DOHH2 (cell line): ENCODE data around the gene KAT2A.

Experiments used
- H3F3A ChIP-seq: fragments of 200-600 bp; sonication (generic), shearing (Covaris generic); 2 replicates; pipeline ENCODE4 v1.6.0; 2016; ENCODE audit warnings: antibody characterized with exemption, mild to moderate bottlenecking; ENCODE audit not compliant: control insufficient read depth, insufficient read depth
- H3K27ac ChIP-seq: fragments of 200-600 bp; sonication (generic); 2 replicates; pipeline ENCODE4 v1.5.1; 2014; ENCODE audit warnings: low read depth, mild to moderate bottlenecking, low read length, moderate library complexity
- H3K27me3 ChIP-seq: fragments of 200-600 bp; sonication (generic); 2 replicates; pipeline ENCODE4 v1.6.1; 2014; ENCODE audit warnings: mild to moderate bottlenecking, low read length, mixed read lengths; ENCODE audit not compliant: control insufficient read depth
- H3K36me3 ChIP-seq: fragments of 200-600 bp; sonication (generic); 2 replicates; pipeline ENCODE4 v1.6.1; 2014; ENCODE audit warnings: mild to moderate bottlenecking, low read length, moderate library complexity, mixed read lengths; ENCODE audit not compliant: control insufficient read depth
- H3K4me1 ChIP-seq: fragments of 200-600 bp; sonication (generic); 2 replicates; pipeline ENCODE4 v1.6.1; 2014; ENCODE audit warnings: mild to moderate bottlenecking, low read length, mixed read lengths; ENCODE audit not compliant: control insufficient read depth
- H3K4me2 ChIP-seq: fragments of 200-600 bp; sonication (generic); 2 replicates; pipeline ENCODE4 v1.6.0; 2014; ENCODE audit warnings: mild to moderate bottlenecking, low read length, moderate library complexity
- H3K4me3 ChIP-seq: fragments of 200-600 bp; sonication (generic); 2 replicates; pipeline ENCODE4 v1.5.1; 2014; ENCODE audit warnings: mild to moderate bottlenecking, low read length, mixed read lengths
- H3K79me2 ChIP-seq: fragments of 200-600 bp; sonication (generic); 2 replicates; pipeline ENCODE4 v1.6.1; 2014; ENCODE audit warnings: mild to moderate bottlenecking, low read length, mixed read lengths; ENCODE audit not compliant: control insufficient read depth
- H3K9me2 ChIP-seq: fragments of 200-600 bp; sonication (generic); replicated peaks from 2 replicates; pipeline ENCODE4 v1.6.1; 2014; ENCODE audit warnings: mild to moderate bottlenecking, low read length, mixed read lengths; ENCODE audit not compliant: control insufficient read depth
- H3K9me3 ChIP-seq: fragments of 200-600 bp; sonication (generic); 2 replicates; pipeline ENCODE4 v1.6.1; 2014; ENCODE audit warnings: antibody characterized with exemption, low read length, mixed read lengths; ENCODE audit not compliant: control insufficient read depth, insufficient read depth
- H4K20me1 ChIP-seq: fragments of 200-600 bp; sonication (generic); 2 replicates; pipeline ENCODE4 v1.6.0; 2014; ENCODE audit warnings: low read depth, mild to moderate bottlenecking, antibody characterized with exemption, low read length, moderate library complexity; ENCODE audit not compliant: control insufficient read depth, insufficient read depth
- CTCF ChIP-seq: fragments of 200-600 bp; sonication (generic); IDR thresholded peaks from one replicate; pipeline ENCODE4 v1.5.1; 2014; ENCODE audit warnings: antibody characterized with exemption, mild to moderate bottlenecking, low read depth, low read length; ENCODE audit not compliant: poor library complexity, severe bottlenecking
- EZH2phosphoT487 ChIP-seq: fragments of 200-600 bp; sonication (generic); IDR thresholded peaks from 2 replicates; pipeline ENCODE4 v1.6.1; 2017; ENCODE audit warnings: borderline replicate concordance, mild to moderate bottlenecking, antibody characterized with exemption, low read length, moderate library complexity, mixed read lengths

KAT2A gene

GRCh38 chr17:42092939-42093338 is 28.2 kb downstream of the KAT2A start:
- no peaks in the 10 kb centered on the region for H4K20me1 ChIP-seq
- TF ChIP-seq EZH2phosphoT487 (no peak), CTCF (no peak)
- H3K27me3 ChIP-seq = peaks cover 32% of the 10 kb centered on the region

DNA sequence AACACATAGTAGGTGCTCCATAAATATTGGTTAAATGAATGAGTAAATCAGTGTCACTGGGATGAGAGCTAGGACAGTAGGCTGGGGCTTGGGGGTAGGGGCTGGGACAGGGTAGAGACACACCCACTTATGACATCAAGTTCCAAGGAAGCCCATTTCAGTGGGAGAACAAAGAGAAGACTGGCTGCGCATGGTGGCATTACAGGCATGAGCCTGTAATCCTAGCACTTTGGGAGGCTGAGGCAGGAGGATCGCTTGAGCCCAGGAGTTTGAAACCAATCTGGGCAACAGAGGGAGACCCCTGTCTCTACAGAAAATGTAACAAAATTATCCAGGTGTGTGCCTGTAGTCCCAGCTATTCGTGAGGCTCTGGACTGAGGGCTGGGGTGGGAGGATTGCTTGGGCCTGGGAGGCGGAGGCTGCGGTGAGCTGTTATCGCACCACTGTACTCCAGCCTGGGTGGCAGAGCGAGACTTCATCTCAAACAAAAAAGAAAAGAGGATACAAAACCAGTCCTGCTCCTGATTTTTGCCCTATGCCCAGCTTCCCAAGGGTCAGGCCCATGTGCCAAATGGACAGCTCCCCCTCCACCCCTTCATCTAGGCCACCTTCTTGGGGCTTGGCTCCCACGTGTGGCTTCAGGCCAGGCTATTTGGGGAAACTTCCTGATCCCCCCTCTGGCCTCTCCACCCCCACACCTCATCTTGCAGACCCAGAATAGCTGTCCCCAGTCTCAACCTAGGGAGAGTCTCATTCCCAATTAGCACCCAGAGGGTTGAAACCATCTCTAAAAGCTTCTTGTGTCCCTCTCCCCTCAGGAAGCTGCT is 30.0 kb downstream of the KAT2A start:
- Histone ChIP-seq H3K9me3 (no peaks in the 10 kb centered on the region), H3K9me2 (no peaks in the 10 kb centered on the region), H3K27ac (no peak overlapping the region), H3F3A (peaks cover 3% of the 10 kb centered on the region; the same call in 1 of the 2 replicates), H3K4me3 (no peak overlapping the region), H4K20me1 (no peaks in the 10 kb centered on the region), H3K79me2 (no peaks in the 10 kb centered on the region), H3K27me3 (peaks cover 16% of the 10 kb centered on the region), H3K36me3 (no peaks in the 10 kb centered on the region), H3K4me2 (no peak overlapping the region), H3K4me1 (no peaks in the 10 kb centered on the region)
- TF ChIP-seq CTCF (no peak), EZH2phosphoT487 (no peak)

More at GRCh38 chr17:42092939-42093338, 28.2 kb downstream of the KAT2A start:
- Histone ChIP-seq H3K36me3 (no peaks in the 10 kb centered on the region), H3K4me1 (peaks cover 3% of the 10 kb centered on the region; the same call in 1 of the 2 replicates), H3K4me2 (no peak overlapping the region), H3K9me3 (no peaks in the 10 kb centered on the region), H3K27ac (no peak overlapping the region), H3K79me2 (no peaks in the 10 kb centered on the region), H3F3A (peaks cover 3% of the 10 kb centered on the region; the same call in 1 of the 2 replicates), H3K9me2 (no peaks in the 10 kb centered on the region), H3K4me3 (no peak overlapping the region)

- Histone ChIP-seq H4K20me1 (no peaks in the 10 kb centered on the region), H3K9me2 (no peaks in the 10 kb centered on the region), H3K27ac (no peak overlapping the region), H3K9me3 (no peaks in the 10 kb centered on the region), H3K27me3 (peaks cover 11% of the 10 kb centered on the region; the same call in 1 of the 2 replicates), H3K4me1 (no peaks in the 10 kb centered on the region), H3K79me2 (no peaks in the 10 kb centered on the region), H3K36me3 (no peaks in the 10 kb centered on the region), H3K4me3 (no peak overlapping the region), H3F3A (peaks cover 3% of the 10 kb centered on the region; the same call in 1 of the 2 replicates), H3K4me2 (no peak overlapping the region)
- no peak for TF ChIP-seq EZH2phosphoT487
- TF ChIP-seq CTCF = no peak
Observed at GRCh38 chr17:42088736-42089135, 32.4 kb downstream of the KAT2A start.
